ENCODE data around the gene DTD2.

Gene DTD2

GRCh38 chr14:31430634-31431264 is 26.6 kb downstream of the DTD2 start:
- no peaks in the 10 kb centered on the region for H3K4me1 ChIP-seq (ENCODE audit: low read length)
- no peak overlapping the region for H3K4me2 ChIP-seq (ENCODE audit: low read depth, low read length)
- H2AFZ ChIP-seq (ENCODE audit: low read length) = no peak overlapping the region
- no peaks in the 10 kb centered on the region for H3K9me3 ChIP-seq (replicated peaks; ENCODE audit: insufficient read depth, low read length)
- H3F3A ChIP-seq (ENCODE audit: insufficient read depth, low read length) = no peaks in the 10 kb centered on the region
- H3K79me2 ChIP-seq (ENCODE audit: low read length) = no peaks in the 10 kb centered on the region
- no peak overlapping the region for H3K27ac ChIP-seq (ENCODE audit: low read length)
- no peaks in the 10 kb centered on the region for H3K9me2 ChIP-seq (replicated peaks; ENCODE audit: insufficient read depth, low read length)
- H3K36me3 ChIP-seq (replicated peaks; ENCODE audit: insufficient read depth, low read length) = no peaks in the 10 kb centered on the region
- H4K20me1 ChIP-seq (ENCODE audit: insufficient read depth, low read length) = no peaks in the 10 kb centered on the region
- H3K27me3 ChIP-seq (replicated peaks; ENCODE audit: insufficient read depth, low read length) = no peaks in the 10 kb centered on the region
- no peak for TF ChIP-seq EZH2 (optimal IDR thresholded peaks at IDR 0.05; ENCODE audit: low read depth, low read length)
- TF ChIP-seq CTCF (IDR thresholded peaks at IDR 0.05; ENCODE audit: low read length) = no peak
- no peak overlapping the region for H3K4me3 ChIP-seq (ENCODE audit: low read length)
- H3K9ac ChIP-seq (ENCODE audit: low read length) = no peak overlapping the region
- no peak for DNase-seq

- no peaks in the 10 kb centered on the region for H4K20me1 ChIP-seq (ENCODE audit: insufficient read depth, low read length)
- no peak overlapping the region for H3K9ac ChIP-seq (ENCODE audit: low read length)
- no peak for TF ChIP-seq CTCF (IDR thresholded peaks at IDR 0.05; ENCODE audit: low read length)
- TF ChIP-seq EZH2 (optimal IDR thresholded peaks at IDR 0.05; ENCODE audit: low read depth, low read length) = no peak
- TF ChIP-seq EZH2phosphoT487 (IDR thresholded peaks at IDR 0.05; ENCODE audit: low read length) = no peak
- no peaks in the 10 kb centered on the region for H3K36me3 ChIP-seq (replicated peaks; ENCODE audit: insufficient read depth, low read length)
- H3K27ac ChIP-seq (ENCODE audit: low read length) = no peak overlapping the region
- no peaks in the 10 kb centered on the region for H3K9me2 ChIP-seq (replicated peaks; ENCODE audit: insufficient read depth, low read length)
- H3F3A ChIP-seq (ENCODE audit: insufficient read depth, low read length) = no peaks in the 10 kb centered on the region
- no peak overlapping the region for H2AFZ ChIP-seq (ENCODE audit: low read length)
- no peaks in the 10 kb centered on the region for H3K79me2 ChIP-seq (ENCODE audit: low read length)
- no peaks in the 10 kb centered on the region for H3K9me3 ChIP-seq (replicated peaks; ENCODE audit: insufficient read depth, low read length)
- H3K4me2 ChIP-seq (ENCODE audit: low read depth, low read length) = no peak overlapping the region
- H3K27me3 ChIP-seq (replicated peaks; ENCODE audit: insufficient read depth, low read length) = no peaks in the 10 kb centered on the region
- no peaks in the 10 kb centered on the region for H3K4me1 ChIP-seq (ENCODE audit: low read length)
- H3K4me3 ChIP-seq (ENCODE audit: low read length) = no peak overlapping the region
- DNase-seq = no peak
Observed at GRCh38 chr14:31429791-31430190, 27.5 kb downstream of the DTD2 start.

GRCh38 chr14:31428011-31428410 is 29.3 kb downstream of the DTD2 start:
- Histone ChIP-seq H3K79me2 (ENCODE audit: low read length) (no peaks in the 10 kb centered on the region), H3K9me2 (replicated peaks; ENCODE audit: insufficient read depth, low read length) (no peaks in the 10 kb centered on the region), H3K4me1 (ENCODE audit: low read length) (no peaks in the 10 kb centered on the region), H3K36me3 (replicated peaks; ENCODE audit: insufficient read depth, low read length) (no peaks in the 10 kb centered on the region), H3K27me3 (replicated peaks; ENCODE audit: insufficient read depth, low read length) (no peaks in the 10 kb centered on the region), H3K9me3 (replicated peaks; ENCODE audit: insufficient read depth, low read length) (no peaks in the 10 kb centered on the region), H3K4me3 (ENCODE audit: low read length) (no peak overlapping the region), H4K20me1 (ENCODE audit: insufficient read depth, low read length) (no peaks in the 10 kb centered on the region), H3K27ac (ENCODE audit: low read length) (no peak overlapping the region), H3K4me2 (ENCODE audit: low read depth, low read length) (no peak overlapping the region), H3F3A (ENCODE audit: insufficient read depth, low read length) (no peaks in the 10 kb centered on the region), H2AFZ (ENCODE audit: low read length) (no peak overlapping the region), H3K9ac (ENCODE audit: low read length) (no peak overlapping the region)
- DNase-seq = no peak
- no peak for TF ChIP-seq EZH2phosphoT487 (IDR thresholded peaks at IDR 0.05; ENCODE audit: low read length)
- no peak for TF ChIP-seq EZH2 (optimal IDR thresholded peaks at IDR 0.05; ENCODE audit: low read depth, low read length)
- no peak for TF ChIP-seq CTCF (IDR thresholded peaks at IDR 0.05; ENCODE audit: low read length)
